ENCODE measurements around the gene LBH.

- TF ChIP-seq CTCF (IDR thresholded peaks at IDR 0.05; ENCODE audit: low read depth, low read length): no peak
- no peak for TF ChIP-seq EZH2phosphoT487 (IDR thresholded peaks at IDR 0.05; ENCODE audit: low read depth)
These were observed 38.1 kb upstream of the LBH start for GRCh38 chr2:30193104-30193681.

All from OCI-LY3 (cell line).